ENCODE results near the gene IMPACT.

Gene IMPACT

DNA sequence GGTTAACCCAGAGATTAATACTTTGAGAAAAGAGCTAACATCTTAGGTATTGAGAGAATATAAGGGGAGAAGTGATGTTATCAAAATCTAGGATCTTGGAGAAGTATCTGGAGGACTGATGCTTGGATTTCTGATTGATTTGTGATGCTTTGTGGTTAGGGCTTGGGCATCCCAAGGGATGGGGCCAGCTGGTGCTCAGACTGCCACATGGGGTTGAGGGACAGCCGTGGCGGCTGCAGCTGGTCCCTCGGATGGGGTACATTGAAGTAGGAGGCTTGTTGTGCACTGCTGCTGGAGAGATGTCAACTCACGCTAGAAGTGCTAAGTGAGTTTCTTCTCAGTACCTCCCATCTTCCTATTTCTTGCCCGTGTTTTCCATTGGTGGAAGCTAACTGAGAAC lies 56.4 kb downstream of the IMPACT start:
- no peak for DNase-seq (ENCODE audit: low read depth)

- DNase-seq (ENCODE audit: low read depth): no peak
These were observed 59.2 kb downstream of the IMPACT start for GRCh38 chr18:24485681-24486080.

GRCh38 chr18:24486684-24487083 lies 60.2 kb downstream of the IMPACT start:
- DNase-seq (ENCODE audit: low read depth): no peak

- peak; percentile 20 for DNase-seq (ENCODE audit: low read depth)
These were observed 62.5 kb downstream of the IMPACT start for GRCh38 chr18:24488824-24489493.

DNA sequence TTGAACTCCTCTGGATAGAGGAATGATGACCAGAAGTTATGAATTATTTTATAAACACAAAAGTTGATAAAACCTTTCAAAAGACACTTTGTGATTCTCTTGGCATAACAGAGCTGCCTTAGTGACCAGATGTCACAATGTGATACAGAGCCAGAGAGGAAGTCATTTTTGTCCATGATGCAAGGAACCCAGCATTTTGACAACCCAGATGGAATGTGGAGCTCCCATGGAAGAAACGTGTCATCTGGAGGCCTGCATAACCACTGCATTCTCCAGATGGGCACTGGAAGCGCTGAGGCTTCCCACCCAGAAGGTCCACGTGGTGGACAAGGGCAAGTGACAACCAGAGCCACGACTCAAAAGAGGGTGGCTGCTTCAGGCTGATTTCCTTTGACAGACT lies 64.1 kb downstream of the IMPACT start:
- no peak for DNase-seq (ENCODE audit: low read depth)

DNA sequence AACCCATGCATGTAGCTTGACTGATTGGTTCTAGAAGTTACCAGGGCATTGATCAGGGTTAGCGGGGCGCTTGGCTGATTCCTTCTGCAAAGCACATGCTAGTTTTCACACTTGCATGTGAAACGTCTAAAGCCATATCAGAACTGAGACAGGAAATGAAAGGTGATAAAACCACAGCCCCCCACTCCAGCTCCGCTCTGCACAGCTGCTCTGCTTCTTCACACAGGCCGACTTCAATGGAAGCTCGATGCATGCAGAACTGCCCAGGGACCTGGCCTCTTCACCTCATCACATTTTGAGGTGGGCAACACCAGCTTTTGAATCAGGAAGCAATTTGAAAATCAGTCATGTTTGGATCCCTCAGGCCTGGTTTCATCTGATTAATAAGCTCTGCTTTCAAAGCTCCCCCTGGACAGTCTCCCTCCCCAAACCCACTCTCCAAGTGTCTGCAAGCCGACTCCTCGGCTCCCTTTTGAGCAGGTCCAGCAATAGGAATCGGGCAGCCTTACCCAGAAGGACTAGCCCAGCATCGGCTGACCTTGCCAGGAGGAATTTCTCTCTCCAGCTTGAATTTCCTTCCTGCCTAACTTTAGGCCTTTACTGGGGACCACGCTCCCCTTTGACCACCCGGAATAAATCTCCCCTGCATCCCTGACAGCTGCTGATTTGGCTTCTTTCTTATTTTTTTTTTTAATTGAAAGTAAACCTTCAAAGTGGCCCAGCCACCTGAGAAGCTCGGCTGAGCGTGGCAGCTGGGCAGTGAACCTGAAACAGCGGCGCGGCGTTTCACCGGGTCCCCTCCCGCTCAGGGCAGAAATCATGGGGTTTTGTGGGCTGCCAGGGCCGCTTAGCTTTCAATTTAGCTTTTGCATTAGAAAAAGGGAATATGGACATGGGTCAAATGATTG lies 65.7 kb downstream of the IMPACT start:
- DNase-seq (ENCODE audit: low read depth): no peak

- no peak for DNase-seq (ENCODE audit: low read depth)
These were observed 68.1 kb downstream of the IMPACT start for GRCh38 chr18:24494586-24494985.

GRCh38 chr18:24497031-24497754 lies 70.7 kb downstream of the IMPACT start:
- peak; percentile 62 for DNase-seq (ENCODE audit: low read depth)

DNA sequence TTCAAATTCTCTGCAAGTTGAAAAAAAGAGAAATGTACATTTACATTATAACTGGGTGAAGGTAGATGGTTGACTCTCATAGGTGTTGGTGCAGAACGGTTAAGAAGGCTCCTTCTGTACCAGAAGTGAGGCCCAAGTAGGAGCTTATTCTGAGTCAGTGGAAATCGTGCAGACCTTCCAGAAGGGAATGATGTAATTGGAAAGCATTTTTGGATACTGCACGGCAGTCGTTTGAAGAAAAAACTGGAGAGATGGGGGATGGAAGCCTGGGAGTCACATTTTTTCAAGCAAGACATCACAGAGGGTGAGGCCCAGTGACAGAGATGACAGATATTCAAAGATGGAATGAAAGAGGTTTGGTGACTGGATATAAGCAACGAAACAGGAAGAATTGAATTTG lies 73.3 kb downstream of the IMPACT start:
- peak; percentile 14 for DNase-seq (ENCODE audit: low read depth)

- DNase-seq (ENCODE audit: low read depth): no peak
These were observed 73.7 kb downstream of the IMPACT start for GRCh38 chr18:24500217-24500616.

DNA sequence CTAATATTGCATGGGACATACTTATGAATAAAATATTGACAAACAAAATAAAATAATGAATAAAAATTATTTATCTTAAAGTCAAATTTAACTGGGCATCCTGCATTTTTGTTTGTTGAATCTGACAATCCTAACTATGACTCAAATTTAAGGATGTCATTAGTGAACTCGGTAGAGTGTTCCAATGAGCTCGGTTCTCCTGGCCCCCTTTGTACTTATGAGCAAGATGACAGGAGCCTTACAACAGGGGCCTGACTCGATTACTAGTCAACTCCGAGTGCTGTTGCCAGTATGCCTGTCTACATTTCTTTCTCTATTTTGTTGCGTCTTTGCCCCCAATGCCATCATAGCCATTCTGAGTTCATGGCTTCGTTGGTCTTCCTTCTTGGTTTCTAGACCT lies 74.3 kb downstream of the IMPACT start:
- DNase-seq (ENCODE audit: low read depth): no peak

- no peak for DNase-seq (ENCODE audit: low read depth)
These were observed 76.4 kb downstream of the IMPACT start for GRCh38 chr18:24502667-24503523.

Data from HS-5 (cell line).